HG03108 (cell line): Measurements from ENCODE around the gene GNG5.
"Not testable (repeated sequence)": the region's sequence is repeated elsewhere in the genome, so short reads cannot be mapped to it uniquely, and the experiment has no call there.

ENCODE experiments used
- ATAC-seq: cut with Tn5 transposase; IDR thresholded peaks from one replicate; pipeline ENCODE4 v1.9.1; 2021; ENCODE audit warnings: moderate library complexity; ENCODE audit not compliant: unreplicated experiment

The GNG5 gene

GRCh38 chr1:84506002-84506728 lies at the start of gene GNG5, which contains the start of gene SPATA1:
Gene GNG5 (minus strand): TSS chr1:84506581. CDS start chr1:84506091, 490 bp downstream.
Gene SPATA1 (plus strand): TSS chr1:84506386. CDS start chr1:84516360, 9,974 bp downstream.
- ATAC-seq, result peak; percentile 82

DNA sequence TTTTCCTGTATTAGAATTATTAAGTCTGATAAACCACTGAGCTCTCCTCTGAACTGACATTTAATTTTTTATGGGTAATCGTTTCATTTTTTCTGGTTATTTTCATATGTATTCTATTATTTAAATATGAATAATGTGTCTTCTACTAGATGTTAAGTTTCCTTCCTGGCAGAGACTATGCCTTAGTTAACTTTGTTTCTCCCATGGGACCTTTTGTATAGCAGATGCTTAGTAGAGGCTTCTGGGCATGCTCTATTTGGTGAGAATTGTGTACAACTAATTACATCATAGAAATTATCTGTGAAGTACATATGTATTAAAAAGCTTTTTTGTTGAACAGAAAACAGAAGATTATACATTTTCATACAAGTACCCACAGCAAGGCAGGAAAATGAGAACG lies 44.4 kb upstream of the GNG5 start:
- no peak for ATAC-seq

DNA sequence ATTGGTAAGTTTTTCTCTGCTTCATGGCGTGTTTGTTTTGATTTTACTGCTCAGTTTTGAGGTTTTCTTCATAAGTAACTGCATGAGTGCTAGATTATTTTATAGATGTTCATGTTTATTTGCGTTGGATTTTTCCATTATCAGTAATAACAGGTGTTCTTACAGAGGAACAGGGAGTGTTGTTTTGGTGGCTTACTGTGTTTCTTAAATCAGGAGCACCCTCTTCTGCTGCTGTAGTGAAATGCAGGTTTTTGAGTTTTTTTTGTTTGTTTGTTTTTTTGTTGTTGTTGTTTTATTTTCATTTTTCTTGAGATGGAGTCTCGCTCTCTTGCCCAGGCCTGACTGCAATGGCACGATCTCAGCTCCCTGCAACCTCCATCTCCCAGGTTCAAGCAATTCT lies 35.3 kb upstream of the GNG5 start:
- no peak for ATAC-seq

DNA sequence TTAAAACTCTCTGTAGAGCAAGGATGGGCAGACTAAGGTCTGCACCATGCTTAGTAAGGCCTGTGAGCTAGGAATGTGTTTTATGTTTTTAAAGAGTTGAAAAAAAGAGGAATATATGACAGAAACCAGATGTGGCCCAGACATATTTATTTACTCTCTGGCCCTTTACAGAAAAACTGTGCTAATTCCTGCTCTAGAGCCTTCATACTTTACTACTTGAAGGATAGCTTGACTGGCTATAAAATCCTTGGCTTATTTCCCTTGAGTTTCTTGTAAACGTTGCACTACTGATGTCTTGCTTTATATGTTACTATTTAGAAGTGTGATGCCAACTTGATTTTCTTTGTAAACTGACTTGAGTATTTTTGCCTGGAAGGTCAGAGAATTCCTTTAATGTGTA lies 34.4 kb upstream of the GNG5 start:
- no peak for ATAC-seq

- ATAC-seq, result no peak
Measured at GRCh38 chr1:84539972-84540371, 33.6 kb upstream of the GNG5 start.

DNA sequence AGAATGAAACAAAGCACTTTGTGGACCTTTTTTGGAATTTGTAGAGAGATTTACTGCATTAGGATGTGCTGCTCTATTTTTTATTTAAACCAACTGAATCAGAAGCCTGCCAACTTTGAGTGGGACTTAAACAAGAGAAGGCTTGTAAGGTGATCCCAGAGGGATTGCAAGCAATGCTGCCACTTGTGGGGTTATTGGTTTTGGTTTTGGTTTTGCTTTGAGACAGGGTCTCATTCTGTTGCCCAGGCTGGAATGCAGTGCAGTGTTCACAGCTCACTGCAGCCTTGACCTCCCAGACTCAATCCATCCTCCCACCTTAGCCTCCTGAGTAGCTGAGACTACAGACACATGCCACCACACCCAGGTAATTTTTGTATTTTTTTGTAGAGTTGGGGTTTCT lies 32.2 kb upstream of the GNG5 start:
- ATAC-seq, result no peak

DNA sequence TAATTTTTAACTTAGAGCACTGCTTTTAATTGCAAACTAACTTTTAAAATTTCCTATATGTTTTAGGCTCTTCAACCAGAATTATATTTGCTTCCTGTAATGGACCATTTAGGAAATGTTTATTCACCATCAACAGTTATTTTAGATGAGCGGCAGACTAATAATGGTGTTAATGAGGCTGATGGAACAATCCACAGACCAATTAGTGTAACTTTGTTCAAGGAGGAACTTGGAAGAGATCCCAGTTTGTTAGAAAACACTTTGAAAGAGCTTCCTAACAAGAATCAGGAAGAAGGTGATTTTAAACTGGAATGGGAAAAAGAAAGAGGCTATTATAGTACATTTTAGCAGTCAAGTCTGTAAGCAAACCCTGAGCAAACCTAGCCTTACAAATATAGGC lies 19.4 kb upstream of the GNG5 start:
- ATAC-seq, result no peak

DNA sequence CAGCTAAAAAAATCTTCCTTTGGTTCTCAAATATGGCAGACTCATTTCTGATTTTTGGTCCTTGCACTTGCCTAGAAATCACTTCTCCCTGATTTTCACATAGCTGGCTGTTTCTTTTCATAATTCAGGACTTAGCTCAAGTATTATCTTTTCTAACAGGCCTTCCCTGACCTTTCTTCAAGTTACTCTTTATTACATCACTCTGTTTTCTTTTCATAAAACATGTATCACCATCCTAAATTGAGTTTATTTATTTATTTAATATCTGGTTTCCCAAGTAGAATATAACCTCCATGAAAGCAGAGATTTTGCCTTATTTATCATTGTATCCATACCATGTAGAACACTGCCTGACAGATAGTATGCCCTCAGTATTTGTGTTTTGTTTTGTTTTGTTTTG lies 18.2 kb upstream of the GNG5 start:
- no peak for ATAC-seq

DNA sequence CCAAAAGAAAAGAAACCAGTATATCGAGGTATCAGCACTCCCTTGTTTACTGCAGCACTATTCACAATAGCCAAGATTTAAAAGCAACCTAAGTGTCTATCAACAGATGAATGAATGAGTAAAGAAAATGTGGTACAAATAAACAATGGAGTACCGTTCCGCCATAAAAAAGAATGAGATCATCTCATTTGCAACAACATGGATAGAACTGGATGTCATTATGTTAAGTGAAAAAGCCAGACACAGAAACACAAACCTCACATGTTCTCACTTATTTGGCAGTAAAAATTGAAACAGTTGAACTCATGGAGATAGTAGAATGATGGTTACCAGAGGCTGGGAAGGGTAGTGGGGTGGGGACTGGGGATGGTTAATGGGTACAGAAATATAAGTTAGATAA lies 4.3 kb upstream of the GNG5 start:
- ATAC-seq, result no peak

GRCh38 chr1:84510165-84510564 lies 3.8 kb upstream of the GNG5 start:
- ATAC-seq, result no peak

DNA sequence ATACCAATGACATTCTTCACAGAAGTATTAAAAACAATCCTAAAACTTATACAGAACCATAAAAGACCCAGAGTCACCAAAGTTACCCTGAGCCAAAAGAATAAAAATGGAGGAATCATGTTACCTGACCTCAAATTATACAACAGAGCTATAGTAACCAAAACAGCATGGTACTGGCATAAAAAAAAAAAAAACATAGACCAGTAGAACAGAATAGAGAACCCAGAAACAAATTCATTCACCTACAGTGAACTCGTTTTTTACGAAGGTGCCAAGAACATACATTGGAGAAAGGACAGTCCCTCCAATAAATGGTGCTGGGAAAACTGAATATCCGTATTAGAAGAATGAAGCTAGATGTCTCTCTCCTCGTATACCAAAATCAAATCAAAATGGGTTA lies 2.6 kb upstream of the GNG5 start:
- no peak for ATAC-seq

DNA sequence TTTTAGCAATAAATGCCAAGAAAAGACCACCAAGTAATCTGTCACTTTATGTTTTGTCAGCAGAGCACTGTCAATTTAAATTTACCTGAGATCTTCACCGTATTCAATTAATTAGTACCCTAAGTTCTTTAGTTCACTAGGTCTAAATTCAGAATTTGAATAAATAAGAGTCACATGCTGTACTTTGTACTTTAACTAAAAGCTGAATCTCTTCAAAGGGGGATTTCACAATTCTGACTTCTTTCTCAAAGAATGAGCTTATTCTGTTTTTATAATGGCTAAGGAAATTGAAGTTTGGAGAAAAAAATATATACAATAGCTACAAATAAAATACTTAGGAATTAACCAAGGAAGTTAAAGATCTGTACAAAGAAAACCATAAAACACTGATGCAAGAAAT lies 2.1 kb upstream of the GNG5 start:
- ATAC-seq, result no peak

DNA sequence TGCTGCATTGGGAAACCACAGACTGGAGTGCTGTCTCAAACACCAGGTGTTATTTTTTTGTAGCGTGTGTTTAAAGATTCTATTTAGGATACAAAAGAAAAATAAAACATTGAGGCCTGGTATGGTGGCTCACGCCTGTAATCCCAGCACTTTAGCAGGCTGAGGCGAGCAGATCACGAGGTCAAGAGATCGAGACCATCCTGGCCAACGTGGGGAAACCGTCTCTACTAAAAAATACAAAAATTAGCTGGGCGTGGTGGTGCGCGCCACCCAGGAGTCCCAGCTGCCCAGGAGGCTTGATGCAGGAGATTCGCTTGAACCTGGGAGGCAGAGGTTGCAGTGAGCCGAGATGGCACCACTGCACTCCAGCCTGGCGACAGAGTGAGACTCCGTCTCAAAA lies 1.5 kb upstream of the GNG5 start:
- ATAC-seq, result not testable (repeated sequence)

DNA sequence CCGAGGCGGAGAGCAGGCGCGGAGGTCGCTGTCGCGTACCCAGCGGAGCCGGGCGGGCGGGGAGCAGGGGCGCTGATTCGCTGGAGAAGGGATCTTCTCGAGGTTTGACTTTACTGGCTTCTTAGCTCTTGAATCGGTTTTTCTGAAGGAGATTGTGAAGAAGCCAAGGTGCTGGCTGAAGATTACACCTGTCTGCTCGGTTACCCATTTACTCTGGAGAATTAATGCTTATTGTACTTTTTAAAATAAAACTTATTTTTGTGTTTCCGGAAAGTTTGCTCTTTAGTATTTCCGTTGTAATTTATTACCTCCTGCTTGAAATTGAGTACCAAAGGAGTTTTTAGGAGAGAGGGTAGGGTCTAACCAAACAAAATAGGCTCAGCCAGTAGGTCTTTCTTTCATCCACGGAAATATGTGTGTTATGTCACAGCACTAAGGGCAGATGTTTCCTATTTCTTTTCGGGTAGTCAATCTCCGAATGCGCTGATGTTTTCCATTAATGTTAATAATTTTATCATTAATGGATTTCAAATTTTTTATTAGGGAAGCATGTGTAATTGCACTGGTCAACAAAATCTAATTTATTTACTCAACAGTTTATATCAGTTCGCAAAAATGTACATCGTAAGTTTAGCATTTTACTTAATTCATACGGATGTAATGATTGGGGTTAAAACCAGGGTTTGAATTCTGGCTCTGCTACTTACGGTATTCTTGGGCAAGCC lies 510 bp upstream of the GNG5 start:
- ATAC-seq, result no peak

- peak; percentile 24 for ATAC-seq
Measured at GRCh38 chr1:84505493-84506001, 834 bp downstream of the GNG5 start.

- ATAC-seq, result no peak
Measured at GRCh38 chr1:84504580-84505492, 1.5 kb downstream of the GNG5 start.

- no peak for ATAC-seq
Measured at GRCh38 chr1:84502927-84503326, 3.5 kb downstream of the GNG5 start.

GRCh38 chr1:84497631-84498275 lies 8.6 kb downstream of the GNG5 start:
- no peak for ATAC-seq

DNA sequence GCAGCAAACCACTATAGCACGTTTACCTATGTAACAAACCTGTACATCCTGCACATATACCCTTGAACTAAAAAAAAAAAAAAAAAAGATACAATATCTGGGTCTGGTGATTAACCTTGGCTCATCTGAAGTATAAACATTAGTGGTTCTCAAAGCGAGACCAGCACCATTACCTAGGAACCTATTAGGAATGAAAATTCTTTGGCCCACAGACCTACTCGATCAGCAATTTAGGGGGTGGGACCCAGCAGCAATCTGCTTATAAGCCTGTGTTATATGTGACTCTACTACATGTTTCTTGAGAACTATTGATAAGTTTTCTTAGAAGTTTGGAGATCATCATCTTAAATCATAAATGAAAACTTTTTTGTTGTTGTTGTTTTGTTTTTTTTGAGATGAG lies 9.9 kb downstream of the GNG5 start:
- no peak for ATAC-seq

- ATAC-seq, result no peak
Measured at GRCh38 chr1:84493747-84494146, 12.6 kb downstream of the GNG5 start.

DNA sequence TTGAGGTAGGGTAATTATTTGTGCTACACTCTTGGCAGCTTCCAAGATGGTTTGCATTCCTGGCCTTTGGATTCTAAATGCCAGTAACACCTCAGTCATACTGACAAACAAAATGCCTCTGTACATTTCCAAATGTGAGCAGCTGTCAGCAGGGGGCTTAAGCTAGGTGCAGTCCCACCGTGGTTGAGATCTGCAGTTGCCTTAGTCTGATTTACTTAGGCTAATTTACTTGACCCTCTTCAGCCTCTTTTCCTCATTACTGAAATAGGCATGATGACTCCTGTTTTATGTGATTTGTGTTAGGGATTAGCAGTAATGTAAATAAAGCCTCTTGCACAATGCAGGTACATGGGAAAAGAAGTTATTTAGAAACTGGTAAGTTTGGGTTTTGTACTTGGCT lies 13.7 kb downstream of the GNG5 start:
- ATAC-seq, result no peak
